ENCODE results near the gene NPDC1.

DNA sequence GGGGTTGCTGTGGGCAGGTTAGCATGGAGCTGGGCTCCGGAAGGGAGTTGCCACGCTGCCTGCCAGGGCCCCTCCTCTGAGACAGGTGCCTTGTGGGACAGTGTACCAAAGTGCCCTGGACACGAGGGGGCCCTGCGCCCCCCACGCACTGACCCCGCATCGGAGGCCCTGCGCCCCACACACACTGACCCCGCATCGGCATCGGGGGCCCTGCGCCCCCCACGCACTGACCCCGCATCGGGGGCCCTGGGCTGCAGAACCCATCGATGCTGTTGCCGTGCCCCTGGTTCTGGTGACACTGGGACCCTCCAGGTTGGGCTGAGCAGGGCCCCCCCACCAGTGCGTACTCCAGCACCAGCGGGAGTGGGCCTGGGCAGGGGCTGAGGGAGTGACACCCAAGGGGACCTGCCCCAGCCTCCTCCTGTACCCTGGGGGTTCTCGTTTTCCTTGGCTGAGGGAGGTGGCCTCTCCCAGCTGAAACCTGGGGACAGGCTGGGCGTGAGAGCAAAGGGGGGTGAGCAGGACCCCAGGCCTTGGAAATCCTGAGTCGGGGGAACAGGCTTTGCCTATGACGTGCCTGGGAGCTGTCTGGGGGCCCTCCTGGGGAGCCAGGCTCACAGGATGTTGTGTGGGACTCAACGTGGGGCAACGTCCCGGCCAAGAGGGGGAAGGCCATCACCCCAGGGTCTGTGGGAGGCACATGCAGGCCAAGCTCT is 17.5 kb upstream of the NPDC1 start:
- TF ChIP-seq, protein P1, sequence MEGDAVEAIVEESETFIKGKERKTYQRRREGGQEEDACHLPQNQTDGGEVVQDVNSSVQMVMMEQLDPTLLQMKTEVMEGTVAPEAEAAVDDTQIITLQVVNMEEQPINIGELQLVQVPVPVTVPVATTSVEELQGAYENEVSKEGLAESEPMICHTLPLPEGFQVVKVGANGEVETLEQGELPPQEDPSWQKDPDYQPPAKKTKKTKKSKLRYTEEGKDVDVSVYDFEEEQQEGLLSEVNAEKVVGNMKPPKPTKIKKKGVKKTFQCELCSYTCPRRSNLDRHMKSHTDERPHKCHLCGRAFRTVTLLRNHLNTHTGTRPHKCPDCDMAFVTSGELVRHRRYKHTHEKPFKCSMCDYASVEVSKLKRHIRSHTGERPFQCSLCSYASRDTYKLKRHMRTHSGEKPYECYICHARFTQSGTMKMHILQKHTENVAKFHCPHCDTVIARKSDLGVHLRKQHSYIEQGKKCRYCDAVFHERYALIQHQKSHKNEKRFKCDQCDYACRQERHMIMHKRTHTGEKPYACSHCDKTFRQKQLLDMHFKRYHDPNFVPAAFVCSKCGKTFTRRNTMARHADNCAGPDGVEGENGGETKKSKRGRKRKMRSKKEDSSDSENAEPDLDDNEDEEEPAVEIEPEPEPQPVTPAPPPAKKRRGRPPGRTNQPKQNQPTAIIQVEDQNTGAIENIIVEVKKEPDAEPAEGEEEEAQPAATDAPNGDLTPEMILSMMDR (IDR thresholded peaks at IDR 0.05) = no peak
- no peak for TF ChIP-seq POLR2A (IDR thresholded peaks at IDR 0.05)

Data from body of pancreas (tissue), 4 donors.